Dermis blood vessel endothelial cell (primary cell): Measurements from ENCODE around the gene TTPAL. TPM values are rescaled to one million over a fixed set of nuclear protein-coding genes. Genes with fewer than 3 reads are reported as not detected.

Experiments
- DNase-seq: peaks from one replicate; pipeline ENCODE4 v3.0.0; 2010
- total RNA-seq: library from RNA; depleted of rRNA; stranded (reverse); fragments of >200 nt; gene quantifications from 2 replicates; pipeline ENCODE4 v1.2.3, GENCODE V29; 2014

The TTPAL gene
- total RNA-seq, 1 donor from 2014 or later = 3.4 TPM

- no peak for DNase-seq
Observed at GRCh38 chr20:44541992-44542391, 66.3 kb downstream of the TTPAL start.

GRCh38 chr20:44542890-44543289 is 67.2 kb downstream of the TTPAL start:
- DNase-seq = no peak

GRCh38 chr20:44543358-44543757 is 67.7 kb downstream of the TTPAL start:
- no peak for DNase-seq

Other genes with a start within 250 kb of the TTPAL start
- gene GDAP1L1, start 228.6 kb upstream of the TTPAL start, total RNA-seq = not detected in 2 replicates
- gene FITM2, start 164.7 kb upstream of the TTPAL start, total RNA-seq = 7.5 and 9.1 TPM in 2 replicates
- gene R3HDML, start 138.8 kb upstream of the TTPAL start, total RNA-seq = not detected in 2 replicates
- gene HNF4A, start 120.2 kb upstream of the TTPAL start, total RNA-seq = not detected in 2 replicates
- 108 and 110 TPM in 2 replicates for gene SERINC3, start 46.2 kb downstream of the TTPAL start, total RNA-seq
- 177 and 275 TPM in 2 replicates for gene PKIG, start 106.7 kb downstream of the TTPAL start, total RNA-seq
- 15.3 and 19.1 TPM in 2 replicates for gene ADA, start 175.8 kb downstream of the TTPAL start, total RNA-seq
- gene CCN5, start 239.5 kb downstream of the TTPAL start, total RNA-seq = not detected in 2 replicates